OCI-LY7 (cell line): ENCODE results near the gene EDN3.

Experiments
- EZH2phosphoT487 ChIP-seq: fragments of 200-600 bp; sonication (generic); IDR thresholded peaks from 2 replicates; pipeline ENCODE4 v1.6.1; 2018; ENCODE audit warnings: low read depth, borderline replicate concordance, mild to moderate bottlenecking, mixed run types, antibody characterized with exemption, low read length, moderate library complexity, mixed read lengths
- TF ChIP-seq, protein P1 (sequence below): fragments of 200-600 bp; sonication (generic); conservative IDR thresholded peaks from 2 replicates; pipeline ENCODE4 v1.5.1; 2014; ENCODE audit warnings: mild to moderate bottlenecking, antibody characterized with exemption, low read length, moderate library complexity, mixed read lengths

DNA sequence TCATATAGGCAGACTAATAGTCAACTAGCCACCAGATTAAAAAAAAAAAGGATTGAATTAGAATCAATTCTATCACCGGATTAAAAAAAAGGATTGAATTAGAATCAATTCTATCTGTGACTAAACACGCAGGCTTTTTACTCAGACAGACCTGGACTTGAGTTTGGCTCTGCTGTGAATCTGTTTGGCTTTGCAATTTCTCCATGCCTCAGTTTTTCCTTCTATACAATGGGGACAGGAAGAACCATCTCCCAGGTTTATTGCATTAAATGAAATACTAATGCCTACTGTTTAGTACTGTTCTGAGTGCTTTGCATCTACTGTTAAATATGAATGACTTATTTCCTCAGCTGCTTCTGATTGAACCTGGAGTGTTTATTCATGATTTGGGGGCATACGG lies 30.0 kb upstream of the EDN3 start:
- TF ChIP-seq, protein P1, sequence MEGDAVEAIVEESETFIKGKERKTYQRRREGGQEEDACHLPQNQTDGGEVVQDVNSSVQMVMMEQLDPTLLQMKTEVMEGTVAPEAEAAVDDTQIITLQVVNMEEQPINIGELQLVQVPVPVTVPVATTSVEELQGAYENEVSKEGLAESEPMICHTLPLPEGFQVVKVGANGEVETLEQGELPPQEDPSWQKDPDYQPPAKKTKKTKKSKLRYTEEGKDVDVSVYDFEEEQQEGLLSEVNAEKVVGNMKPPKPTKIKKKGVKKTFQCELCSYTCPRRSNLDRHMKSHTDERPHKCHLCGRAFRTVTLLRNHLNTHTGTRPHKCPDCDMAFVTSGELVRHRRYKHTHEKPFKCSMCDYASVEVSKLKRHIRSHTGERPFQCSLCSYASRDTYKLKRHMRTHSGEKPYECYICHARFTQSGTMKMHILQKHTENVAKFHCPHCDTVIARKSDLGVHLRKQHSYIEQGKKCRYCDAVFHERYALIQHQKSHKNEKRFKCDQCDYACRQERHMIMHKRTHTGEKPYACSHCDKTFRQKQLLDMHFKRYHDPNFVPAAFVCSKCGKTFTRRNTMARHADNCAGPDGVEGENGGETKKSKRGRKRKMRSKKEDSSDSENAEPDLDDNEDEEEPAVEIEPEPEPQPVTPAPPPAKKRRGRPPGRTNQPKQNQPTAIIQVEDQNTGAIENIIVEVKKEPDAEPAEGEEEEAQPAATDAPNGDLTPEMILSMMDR: no peak
- no peak for TF ChIP-seq EZH2phosphoT487
